C4-2B (cell line): Measurements from ENCODE around the gene PDLIM7.

Experiments
- ZFX ChIP-seq: fragments of 450-650 bp; IDR thresholded peaks from 2 replicates; pipeline ENCODE4 v1.6.1; 2017
- TF ChIP-seq, protein P1 (sequence below): fragments of 450-650 bp; conservative IDR thresholded peaks from 2 replicates; pipeline ENCODE4 v1.5.1; 2017; ENCODE audit warnings: mild to moderate bottlenecking

- TF ChIP-seq, protein P1, sequence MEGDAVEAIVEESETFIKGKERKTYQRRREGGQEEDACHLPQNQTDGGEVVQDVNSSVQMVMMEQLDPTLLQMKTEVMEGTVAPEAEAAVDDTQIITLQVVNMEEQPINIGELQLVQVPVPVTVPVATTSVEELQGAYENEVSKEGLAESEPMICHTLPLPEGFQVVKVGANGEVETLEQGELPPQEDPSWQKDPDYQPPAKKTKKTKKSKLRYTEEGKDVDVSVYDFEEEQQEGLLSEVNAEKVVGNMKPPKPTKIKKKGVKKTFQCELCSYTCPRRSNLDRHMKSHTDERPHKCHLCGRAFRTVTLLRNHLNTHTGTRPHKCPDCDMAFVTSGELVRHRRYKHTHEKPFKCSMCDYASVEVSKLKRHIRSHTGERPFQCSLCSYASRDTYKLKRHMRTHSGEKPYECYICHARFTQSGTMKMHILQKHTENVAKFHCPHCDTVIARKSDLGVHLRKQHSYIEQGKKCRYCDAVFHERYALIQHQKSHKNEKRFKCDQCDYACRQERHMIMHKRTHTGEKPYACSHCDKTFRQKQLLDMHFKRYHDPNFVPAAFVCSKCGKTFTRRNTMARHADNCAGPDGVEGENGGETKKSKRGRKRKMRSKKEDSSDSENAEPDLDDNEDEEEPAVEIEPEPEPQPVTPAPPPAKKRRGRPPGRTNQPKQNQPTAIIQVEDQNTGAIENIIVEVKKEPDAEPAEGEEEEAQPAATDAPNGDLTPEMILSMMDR, result no peak
- no peak for TF ChIP-seq ZFX
Measured at GRCh38 chr5:177487975-177488374, 9.4 kb downstream of the PDLIM7 start.
